GM19468 (cell line): ENCODE data around the gene TMEM52B.
A peak's percentile ranks its signal among the peaks of the same experiment; 100 is the strongest.
"Not testable (repeated sequence)": the region's sequence is repeated elsewhere in the genome, so short reads cannot be mapped to it uniquely, and the experiment has no call there.

Experiments
- ATAC-seq: cut with Tn5 transposase; IDR thresholded peaks from one replicate; pipeline ENCODE4 v1.9.1; 2021; ENCODE audit warnings: mild to moderate bottlenecking, moderate library complexity, moderate number of reproducible peaks; ENCODE audit not compliant: unreplicated experiment; ENCODE audit errors: extremely low read depth

The TMEM52B gene

DNA sequence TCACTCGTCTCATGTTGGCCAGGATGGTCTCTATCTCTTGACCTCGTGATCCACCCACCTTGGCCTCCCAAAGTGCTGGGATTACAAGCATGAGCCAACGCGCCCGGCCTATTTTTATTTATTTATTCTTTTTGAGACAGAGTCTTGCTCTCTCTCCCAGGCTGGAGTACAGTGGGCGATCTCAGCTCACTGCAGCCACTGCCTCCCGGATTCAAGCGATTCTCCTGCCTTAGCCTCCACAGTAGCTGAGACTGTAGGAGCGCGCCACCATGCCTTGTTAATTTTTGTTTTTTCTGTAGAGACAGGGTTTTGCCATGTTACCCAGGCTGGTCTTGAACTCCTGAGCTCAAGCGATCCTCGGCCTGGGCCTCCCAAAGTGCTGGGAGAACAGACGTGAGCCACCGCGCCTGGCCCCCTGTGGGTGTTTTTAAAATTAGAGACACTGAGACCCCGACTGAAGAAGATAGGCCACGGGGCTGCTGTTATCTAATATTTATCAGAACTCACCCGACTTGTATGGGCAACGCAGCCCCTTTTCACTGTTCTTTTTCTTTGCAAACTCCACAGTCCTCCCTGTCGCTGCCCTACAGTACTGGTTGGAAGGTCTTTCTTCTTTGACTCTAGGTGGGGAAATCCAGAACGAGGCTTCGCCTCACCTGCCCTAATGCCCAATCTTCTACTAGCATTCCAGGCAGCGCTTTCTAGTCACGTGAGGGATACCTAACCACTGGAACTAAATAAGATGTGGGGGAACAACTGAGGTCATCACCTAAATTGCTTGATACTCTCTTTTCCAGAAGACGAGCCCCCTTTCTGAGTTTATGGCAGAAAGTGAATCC lies 32.5 kb downstream of the TMEM52B start:
- no peak for ATAC-seq

- ATAC-seq, result peak; percentile 59
These were observed 33.3 kb downstream of the TMEM52B start for GRCh38 chr12:10211940-10212738.

DNA sequence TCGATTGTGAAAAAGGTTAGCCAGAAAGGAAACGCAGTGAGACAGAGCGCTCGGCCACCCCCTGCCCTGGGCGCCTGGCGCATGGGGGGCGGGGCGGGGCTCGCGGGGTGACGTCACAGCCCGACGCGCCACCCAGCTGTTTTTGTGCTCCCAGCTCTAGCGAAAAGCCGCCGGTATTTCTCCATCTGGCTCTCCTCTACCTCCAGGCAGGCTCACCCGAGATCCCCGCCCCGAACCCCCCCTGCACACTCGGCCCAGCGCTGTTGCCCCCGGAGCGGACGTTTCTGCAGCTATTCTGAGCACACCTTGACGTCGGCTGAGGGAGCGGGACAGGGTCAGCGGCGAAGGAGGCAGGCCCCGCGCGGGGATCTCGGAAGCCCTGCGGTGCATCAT lies 33.9 kb downstream of the TMEM52B start, which contains the start of gene GABARAPL1:
TSS of gene GABARAPL1 (plus strand) at position 139 of the 393 bp plus-strand sequence. CDS start at position 392, 253 bp downstream.
- no peak for ATAC-seq

DNA sequence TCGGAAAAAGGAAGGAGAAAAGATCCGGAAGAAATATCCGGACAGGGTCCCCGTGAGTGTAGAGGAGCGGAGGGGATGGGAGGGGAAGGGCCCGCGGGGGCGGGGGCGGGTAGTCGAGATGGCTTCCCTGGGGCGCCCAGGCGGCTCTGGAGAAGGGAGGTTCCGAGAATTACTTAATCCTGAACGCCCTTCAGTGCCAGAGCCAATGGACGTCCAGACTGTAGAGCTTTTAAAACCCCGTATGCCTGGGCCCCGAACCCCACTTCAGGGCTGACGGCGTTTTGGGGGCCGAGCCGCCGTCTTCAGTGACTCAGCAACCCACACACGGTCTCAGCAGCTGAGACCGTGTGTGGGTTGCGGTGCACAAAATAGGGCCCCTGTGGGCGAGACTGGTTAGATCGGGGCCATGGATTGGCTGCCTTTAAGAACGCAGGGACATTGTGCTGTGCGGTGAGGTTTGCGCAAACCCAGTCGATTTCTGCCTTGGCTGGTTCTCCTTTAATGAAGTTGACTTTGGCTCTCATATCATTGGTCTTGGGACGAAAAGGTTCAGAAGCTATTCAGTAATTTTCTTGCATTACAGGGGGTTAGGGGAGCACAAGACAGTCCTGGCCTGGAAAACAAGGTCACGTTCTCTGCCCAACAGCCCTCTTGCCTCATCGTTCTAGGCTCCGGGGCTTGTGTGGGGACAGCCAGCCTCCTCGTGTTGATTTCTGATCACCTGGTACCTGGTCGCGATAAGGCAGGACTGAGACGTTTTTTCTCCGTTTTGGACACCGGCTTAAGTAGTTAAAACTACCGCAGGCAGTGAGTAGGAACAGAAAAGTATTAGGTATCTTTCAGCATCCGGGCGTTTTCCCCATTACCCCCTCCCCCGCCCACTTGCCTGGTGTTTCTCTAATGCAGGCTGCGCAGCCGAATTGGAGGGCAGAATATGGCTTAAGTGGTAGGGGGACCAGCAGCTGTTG lies 34.6 kb downstream of the TMEM52B start:
- ATAC-seq, result no peak

- no peak for ATAC-seq
These were observed 35.5 kb downstream of the TMEM52B start for GRCh38 chr12:10214136-10214894.

DNA sequence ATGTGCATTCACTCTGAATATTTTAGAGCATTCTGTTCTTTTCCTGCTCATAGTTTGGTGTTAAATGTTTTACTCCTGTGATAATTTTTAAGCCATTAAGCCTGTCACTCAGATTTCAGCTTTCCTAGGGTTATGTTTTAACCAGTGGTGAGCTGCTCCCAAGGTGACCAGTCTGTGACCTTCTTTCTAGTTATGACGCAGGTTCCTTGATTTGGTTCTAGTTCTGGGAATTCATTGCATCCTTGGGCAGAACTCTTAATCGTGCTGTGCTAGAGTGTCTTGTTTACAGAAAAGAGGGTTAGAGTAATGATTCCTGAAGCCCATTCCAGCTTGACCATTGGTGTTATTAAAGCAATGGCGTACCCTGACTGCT lies 36.0 kb downstream of the TMEM52B start:
- no peak for ATAC-seq

GRCh38 chr12:10215436-10215835 lies 36.6 kb downstream of the TMEM52B start:
- no peak for ATAC-seq

DNA sequence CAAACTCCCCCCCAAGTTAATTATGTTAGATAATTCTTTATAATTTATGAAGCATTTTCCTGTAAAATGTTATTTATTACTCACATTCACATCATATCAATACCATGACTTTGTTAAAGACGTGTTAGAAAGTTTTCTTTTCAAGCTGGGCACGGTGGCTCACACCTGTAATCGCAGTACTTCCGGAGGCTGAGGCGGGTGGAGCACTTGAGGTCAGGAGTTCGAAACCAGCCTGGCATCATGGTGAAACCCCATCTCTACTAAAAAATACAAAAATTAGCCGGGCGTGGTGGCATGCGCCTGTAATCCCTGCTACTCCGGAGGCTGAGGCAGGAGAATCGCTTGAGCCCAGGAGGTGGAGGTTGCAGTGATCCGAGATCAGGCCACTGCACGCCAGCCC lies 37.1 kb downstream of the TMEM52B start:
- ATAC-seq, result not testable (repeated sequence)

DNA sequence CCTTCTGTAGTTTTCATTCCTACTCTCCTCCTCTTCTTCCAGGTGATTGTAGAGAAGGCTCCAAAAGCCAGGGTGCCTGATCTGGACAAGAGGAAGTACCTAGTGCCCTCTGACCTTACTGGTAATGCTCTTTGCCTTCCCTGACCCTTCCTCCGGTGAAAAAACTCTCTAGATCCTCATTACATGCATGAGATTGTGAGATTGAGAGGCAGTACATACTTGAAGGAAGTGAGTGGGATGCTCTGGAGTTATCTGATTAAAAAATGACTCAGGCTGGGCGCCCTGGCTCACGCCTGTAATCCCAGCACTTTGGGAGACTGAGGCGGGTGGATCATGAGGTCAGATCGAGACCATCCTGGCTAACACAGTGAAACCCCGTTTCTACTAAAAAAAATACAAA lies 39.2 kb downstream of the TMEM52B start:
- ATAC-seq, result no peak

DNA sequence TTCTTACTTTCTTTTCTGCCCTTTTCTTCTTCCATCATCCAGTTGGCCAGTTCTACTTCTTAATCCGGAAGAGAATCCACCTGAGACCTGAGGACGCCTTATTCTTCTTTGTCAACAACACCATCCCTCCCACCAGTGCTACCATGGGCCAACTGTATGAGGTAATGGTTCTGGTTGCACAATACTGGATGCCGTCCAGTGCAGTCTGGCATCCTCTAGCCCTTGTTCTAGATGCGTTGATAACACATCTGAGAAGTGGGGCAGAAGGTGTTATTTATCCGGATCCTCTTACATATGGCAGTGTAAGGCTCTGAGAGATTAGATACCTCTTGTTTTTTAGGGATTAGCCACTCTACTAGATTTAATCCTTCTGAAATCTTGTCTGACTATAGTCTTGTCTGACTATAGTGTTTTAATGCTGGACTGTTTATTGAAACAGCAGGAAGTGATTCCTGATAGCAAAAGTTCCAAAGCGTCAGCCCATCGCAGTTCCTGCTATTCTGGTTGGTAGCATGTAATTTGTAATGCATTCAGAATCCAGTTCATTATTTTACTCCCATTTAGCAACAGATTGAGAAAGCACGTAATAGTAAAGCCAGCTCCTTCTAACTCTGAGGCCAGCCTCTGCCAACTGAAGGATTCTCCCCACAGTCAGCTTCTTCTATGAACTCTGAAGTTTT lies 41.7 kb downstream of the TMEM52B start:
- ATAC-seq, result no peak

DNA sequence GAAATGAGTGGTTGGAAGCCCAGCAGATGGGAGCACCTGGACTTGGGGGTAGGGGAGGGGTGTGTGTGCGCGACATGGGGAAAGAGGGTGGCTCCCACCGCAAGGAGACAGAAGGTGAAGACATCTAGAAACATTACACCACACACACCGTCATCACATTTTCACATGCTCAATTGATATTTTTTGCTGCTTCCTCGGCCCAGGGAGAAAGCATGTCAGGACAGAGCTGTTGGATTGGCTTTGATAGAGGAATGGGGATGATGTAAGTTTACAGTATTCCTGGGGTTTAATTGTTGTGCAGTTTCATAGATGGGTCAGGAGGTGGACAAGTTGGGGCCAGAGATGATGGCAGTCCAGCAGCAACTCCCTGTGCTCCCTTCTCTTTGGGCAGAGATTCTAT lies 43.0 kb downstream of the TMEM52B start:
- ATAC-seq, result no peak

DNA sequence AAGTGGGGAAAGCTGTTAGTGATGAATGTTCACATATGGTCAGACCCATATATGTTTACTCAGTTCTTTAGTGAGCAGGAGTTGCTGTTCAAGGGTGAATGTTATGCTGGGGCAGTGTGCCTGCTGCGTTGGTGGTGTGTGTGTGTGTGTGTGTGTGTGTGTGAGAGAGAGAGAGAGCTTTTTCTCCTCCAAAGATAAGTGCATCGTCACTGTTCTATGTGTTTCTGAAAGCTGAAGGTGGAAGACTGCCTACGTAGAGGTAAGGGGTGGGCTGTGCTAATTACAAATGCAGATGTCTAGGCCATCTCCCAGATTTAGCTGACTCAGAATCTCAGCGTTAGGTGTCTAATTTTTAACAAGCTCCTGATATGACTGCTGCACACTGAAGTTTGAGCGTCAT lies 44.4 kb downstream of the TMEM52B start:
- no peak for ATAC-seq

DNA sequence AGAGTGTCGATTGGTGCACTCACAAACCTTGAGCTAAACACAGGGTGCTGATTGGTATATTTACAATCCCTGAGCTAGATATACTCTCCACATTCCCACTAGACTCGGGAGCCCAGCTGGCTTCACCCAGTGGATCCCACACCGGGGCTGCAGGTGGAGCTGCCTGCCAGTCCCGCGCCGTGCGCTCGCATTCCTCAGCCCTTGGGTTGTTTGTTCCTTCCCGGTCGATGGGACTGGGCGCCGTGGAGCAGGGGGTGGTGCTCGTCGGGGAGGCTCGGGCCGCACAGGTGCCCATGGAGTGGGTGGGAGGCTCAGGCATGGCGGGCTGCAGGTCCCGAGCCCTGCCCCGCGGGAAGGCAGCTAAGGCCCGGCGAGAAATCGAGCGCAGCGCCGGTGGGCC lies 46.6 kb downstream of the TMEM52B start:
- ATAC-seq, result not testable (repeated sequence)

DNA sequence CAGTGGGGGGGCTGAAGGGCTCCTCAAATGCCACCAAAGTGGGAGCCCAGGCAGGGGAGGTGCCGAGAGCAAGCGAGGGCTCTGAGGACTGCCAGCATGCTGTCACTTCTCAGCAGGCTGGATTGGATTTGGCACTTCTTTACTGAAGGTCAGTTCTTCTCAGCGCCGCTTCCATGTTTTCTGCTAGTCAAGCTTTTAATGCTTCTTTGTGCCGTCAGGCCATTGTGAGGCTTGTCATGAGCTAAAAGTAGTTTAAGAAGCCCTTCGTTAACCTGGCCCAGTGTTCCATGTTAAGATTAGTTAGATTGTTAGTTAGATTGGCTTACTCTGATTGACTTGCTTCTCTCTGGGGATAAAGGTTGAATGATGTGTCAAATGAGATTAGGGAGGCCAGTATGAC lies 47.3 kb downstream of the TMEM52B start:
- no peak for ATAC-seq

GRCh38 chr12:10226731-10227130 lies 47.9 kb downstream of the TMEM52B start:
- ATAC-seq, result no peak

- ATAC-seq, result no peak
These were observed 48.8 kb downstream of the TMEM52B start for GRCh38 chr12:10227648-10228047.

DNA sequence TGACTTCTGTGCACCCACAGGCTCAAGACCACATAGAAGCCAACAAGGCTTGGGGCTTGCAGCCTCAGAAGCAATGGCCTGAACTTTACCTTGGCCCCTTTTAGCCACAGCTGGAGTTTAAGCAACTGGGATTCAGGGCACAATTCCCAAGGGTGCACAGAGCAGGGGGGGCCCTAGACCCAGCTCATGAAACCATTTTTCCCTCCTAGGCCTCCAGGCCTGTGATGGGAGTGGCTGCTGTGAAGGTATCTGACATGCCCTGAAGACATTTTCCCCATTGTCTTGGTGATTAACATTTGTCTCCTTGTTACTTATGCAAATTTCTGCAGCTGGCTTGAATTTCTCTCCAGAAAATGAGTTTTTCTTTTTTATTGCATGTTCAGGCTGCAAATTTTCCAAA lies 55.7 kb downstream of the TMEM52B start:
- ATAC-seq, result no peak

DNA sequence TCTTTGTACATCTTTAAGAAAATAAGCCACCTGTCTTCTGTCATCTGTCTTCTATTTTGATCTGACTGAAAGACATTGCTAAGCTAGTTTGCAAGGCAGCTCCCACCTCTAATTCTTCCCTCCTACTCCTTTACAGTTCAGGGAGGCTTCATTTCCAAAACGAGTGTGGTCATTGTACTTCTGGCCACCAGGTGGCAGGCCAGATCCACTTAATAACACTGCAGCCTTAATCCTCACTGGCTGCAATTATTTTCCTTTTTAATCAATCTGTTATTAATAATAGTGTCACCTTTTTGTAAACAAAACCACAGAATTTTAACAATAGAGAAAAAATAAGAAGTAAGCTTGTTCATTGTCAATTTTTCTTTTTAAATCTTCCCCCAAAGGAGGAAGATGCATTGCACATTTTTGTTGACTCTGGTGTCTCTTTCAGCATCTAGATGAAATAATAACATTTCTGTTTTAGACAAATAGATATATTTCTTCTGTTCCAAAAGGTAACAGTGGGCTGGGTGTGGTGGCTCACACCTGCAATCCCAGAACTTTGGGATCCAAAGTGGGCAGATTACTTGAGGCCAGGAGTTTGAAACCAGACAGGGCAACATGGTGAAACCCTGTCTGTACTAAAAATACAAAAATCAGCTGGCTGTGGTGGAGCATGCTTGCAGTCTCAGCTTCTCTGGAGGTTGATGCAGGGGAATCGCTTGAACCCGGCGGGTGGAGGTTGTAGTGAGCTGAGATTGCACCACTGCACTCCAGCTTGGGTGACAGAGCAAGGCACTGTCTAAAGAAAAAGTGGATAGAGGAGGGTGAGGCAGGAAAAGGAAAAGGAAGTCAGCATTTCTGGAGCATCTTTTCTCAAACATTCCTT lies 57.2 kb downstream of the TMEM52B start:
- ATAC-seq, result no peak
